Immature natural killer cell (primary cell): Measurements from ENCODE around the gene TH. TPM values are rescaled to one million over a fixed set of nuclear protein-coding genes. Genes with fewer than 3 reads are reported as not detected.

Source experiments
- DNase-seq, 3 donors: peaks; one replicate each; pipeline ENCODE4 v3.0.0; 2022; ENCODE audit warnings: mixed read lengths in 1 of 3
- H3K27ac Mint-ChIP-seq, 6 donors: one replicate each; pipeline ENCODE4 v1.8.0; 2020; ENCODE audit warnings: mixed read lengths in 6 of 6, mild to moderate bottlenecking in 5 of 6, inconsistent platforms in 4 of 6, moderate library complexity in 3 of 6
- H3K27me3 Mint-ChIP-seq, 3 donors: one replicate each; pipeline ENCODE4 v1.8.0; 2020 to 2021; ENCODE audit warnings: low read depth in 3 of 3, mild to moderate bottlenecking in 3 of 3, mixed read lengths in 3 of 3, moderate library complexity in 3 of 3, inconsistent platforms in 1 of 3
- H3K36me3 Mint-ChIP-seq, 3 donors: one replicate each; pipeline ENCODE4 v1.8.0; 2020; ENCODE audit warnings: mixed read lengths in 3 of 3, inconsistent platforms in 2 of 3, mild to moderate bottlenecking in 2 of 3
- H3K4me1 Mint-ChIP-seq, 2 donors: one replicate each; pipeline ENCODE4 v1.8.0; 2020; ENCODE audit warnings: inconsistent platforms in 2 of 2, mild to moderate bottlenecking in 2 of 2, mixed read lengths in 2 of 2, moderate library complexity in 1 of 2
- H3K4me3 Mint-ChIP-seq, 5 donors: one replicate each; pipeline ENCODE4 v1.8.0; 2020; ENCODE audit warnings: mild to moderate bottlenecking in 5 of 5, mixed read lengths in 5 of 5, inconsistent platforms in 3 of 5, moderate library complexity in 3 of 5
- H3K9me3 Mint-ChIP-seq, 6 donors: one replicate each; pipeline ENCODE4 v1.8.0; 2020; ENCODE audit warnings: mild to moderate bottlenecking in 6 of 6, mixed read lengths in 6 of 6, inconsistent platforms in 4 of 6, moderate library complexity in 3 of 6
- polyA plus RNA-seq, 3 donors: library from polyadenylated mRNA; unstranded; fragments of 300-500 nt; fragmentation: Illumina TruSeq; gene quantifications; one replicate each; pipeline ENCODE4 v1.2.3, GENCODE V29; 2021

TH gene
- polyA plus RNA-seq, 3 donors from 2014 or later = not detected

- H3K36me3 Mint-ChIP-seq = peaks cover 0 to 4% (median 0%) of the 10 kb centered on the region in 3 donors
- H3K4me1 Mint-ChIP-seq = peaks cover 30 to 36% of the 10 kb centered on the region in 2 donors
- H3K4me3 Mint-ChIP-seq = peak overlapping the region; percentile 75 to 84 (median 80)
- H3K27ac Mint-ChIP-seq = peak overlapping the region; percentile 86 to 96 (median 90)
- no peaks in the 10 kb centered on the region for H3K9me3 Mint-ChIP-seq
- peak; percentile 54 to 66 (median 64) for DNase-seq
- peaks cover 0 to 2% (median 1%) of the 10 kb centered on the region in 3 donors for H3K27me3 Mint-ChIP-seq
Measured at GRCh38 chr11:2213384-2213842, 41.8 kb upstream of the TH start.

GRCh38 chr11:2212411-2213251 lies 41.0 kb upstream of the TH start:
- H3K27ac Mint-ChIP-seq = peak overlapping the region; percentile 34 to 90 (median 86)
- peaks cover 0 to 4% (median 0%) of the 10 kb centered on the region in 3 donors for H3K36me3 Mint-ChIP-seq
- H3K4me3 Mint-ChIP-seq = peak overlapping the region; percentile 75 to 84 (median 79)
- H3K27me3 Mint-ChIP-seq = peaks cover 0 to 2% (median 1%) of the 10 kb centered on the region in 3 donors
- DNase-seq = no peak
- H3K9me3 Mint-ChIP-seq = no peaks in the 10 kb centered on the region
- H3K4me1 Mint-ChIP-seq = peaks cover 29 to 30% of the 10 kb centered on the region in 2 donors

DNA sequence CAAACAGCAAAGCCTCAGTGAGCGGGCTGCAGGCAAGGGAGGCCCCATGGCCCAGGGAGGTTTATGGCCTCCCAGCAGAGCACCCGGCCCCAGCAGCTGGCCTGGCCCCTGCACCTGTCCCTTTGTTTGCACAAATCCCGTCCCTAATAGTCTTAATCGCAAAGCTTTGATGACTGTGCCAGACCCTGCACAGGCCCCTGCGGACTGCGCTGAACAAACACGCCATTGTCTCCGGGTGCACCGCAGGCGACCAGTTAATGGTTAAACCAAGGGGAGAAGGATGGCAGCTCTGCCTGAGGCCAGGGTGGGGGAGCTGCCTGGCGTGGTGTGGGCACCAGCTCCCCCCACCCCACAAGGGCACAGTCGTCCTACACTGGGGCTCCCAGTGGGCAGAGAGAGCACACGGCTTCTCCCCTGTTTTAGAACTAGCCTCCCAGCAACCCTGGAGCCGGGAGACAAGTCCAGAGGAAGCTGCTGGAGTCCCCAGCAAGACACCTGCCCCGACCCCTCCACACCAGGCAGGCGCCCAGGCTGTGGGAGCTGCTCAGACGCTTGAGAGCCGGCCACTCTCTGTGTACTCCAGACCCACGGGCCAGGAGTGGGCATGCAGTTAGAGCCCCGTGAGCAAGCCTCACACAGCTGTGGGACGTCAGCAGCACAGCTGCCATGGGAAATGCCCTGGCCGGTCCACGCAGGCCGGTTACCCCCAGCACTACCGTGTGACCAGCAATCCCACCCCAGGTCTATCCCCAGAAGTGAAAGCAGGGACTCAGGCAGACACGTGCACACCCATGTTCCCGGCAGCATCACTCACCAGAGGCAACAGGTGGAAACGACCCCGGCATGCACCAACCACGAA lies 39.7 kb upstream of the TH start:
- peak overlapping the region in 3 of 6 donors; percentile 12 to 80 (median 69) for H3K27ac Mint-ChIP-seq
- H3K9me3 Mint-ChIP-seq = peaks cover 0 to 2% (median 0%) of the 10 kb centered on the region in 6 donors

DNA sequence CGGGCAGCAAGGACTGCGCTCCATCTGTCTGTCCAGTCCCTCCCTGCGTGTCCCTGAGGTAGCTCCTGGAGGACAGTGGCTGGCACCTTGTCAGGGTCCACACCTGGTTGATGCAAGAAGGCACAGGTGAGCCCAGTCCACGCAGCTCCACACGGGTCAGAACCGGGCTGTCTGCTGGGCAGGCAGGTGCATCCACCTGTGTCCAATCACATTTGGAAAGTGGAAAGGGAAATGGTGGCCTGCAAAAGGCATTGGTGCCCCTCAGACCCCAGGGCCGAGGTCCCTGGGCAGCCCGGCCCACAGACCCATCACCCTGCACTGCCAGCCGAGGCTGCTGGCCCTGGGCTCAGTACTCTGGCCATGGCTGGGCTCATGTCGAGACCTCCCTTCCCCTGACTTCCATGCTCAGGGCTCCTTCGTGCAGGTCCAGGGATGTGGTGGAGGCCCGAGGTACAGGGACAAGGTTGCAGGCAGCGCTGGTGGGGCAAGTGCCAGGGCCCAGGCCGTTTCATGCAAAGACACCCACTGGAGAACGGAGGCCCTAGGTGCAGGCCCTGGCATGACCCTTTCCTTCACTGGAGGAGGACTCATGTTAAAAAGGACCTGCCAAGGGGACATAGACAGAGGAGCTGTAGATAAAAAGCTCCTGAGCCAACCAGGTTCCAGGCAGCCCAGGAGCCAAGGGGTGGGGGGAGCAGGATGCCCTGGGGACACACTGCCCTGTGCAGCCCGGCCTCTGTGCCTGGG lies 38.9 kb upstream of the TH start:
- DNase-seq = no peak
- peaks cover 0 to 4% (median 0%) of the 10 kb centered on the region in 3 donors for H3K36me3 Mint-ChIP-seq
- H3K4me1 Mint-ChIP-seq = peaks cover 24 to 30% of the 10 kb centered on the region in 2 donors
- H3K27me3 Mint-ChIP-seq = peaks cover 0 to 2% (median 0%) of the 10 kb centered on the region in 3 donors
- no peak overlapping the region for H3K4me3 Mint-ChIP-seq
- peaks cover 0 to 3% (median 0%) of the 10 kb centered on the region in 6 donors for H3K9me3 Mint-ChIP-seq
- peak overlapping the region in 1 of 6 donors; percentile 45 for H3K27ac Mint-ChIP-seq

More for the DNA sequence above, 39.7 kb upstream of the TH start:
- Mint-ChIP-seq H3K4me1 (peaks cover 27 to 30% of the 10 kb centered on the region in 2 donors), H3K27me3 (peaks cover 0 to 2% (median 0%) of the 10 kb centered on the region in 3 donors), H3K4me3 (peak overlapping the region in 4 of 5 donors; percentile 12 to 56 (median 30)), H3K36me3 (peaks cover 0 to 4% (median 0%) of the 10 kb centered on the region in 3 donors)
- no peak for DNase-seq

DNA sequence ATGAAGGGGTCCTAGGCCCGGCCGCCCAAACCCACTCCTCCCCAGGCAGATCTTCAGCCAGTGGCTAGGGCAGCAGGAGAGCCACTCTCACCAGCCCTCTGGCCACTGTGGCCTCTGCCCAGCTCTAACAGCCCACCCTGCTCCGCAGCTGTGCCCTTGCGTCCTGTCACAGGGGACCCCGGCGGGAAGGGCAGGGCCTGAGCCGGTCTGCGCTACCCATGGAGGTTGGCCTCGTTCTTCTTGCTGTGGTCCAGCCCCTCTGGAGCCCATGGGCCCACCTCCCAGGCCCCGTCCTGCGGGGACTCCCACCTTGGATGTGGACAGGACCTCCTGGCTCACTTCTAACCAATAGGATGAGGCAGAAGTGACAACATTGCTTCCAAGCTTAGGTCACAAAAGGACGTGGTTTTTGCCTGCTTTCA lies 38.3 kb upstream of the TH start:
- H3K4me1 Mint-ChIP-seq = peaks cover 21 to 28% of the 10 kb centered on the region in 2 donors
- DNase-seq = no peak
- peaks cover 0 to 2% (median 0%) of the 10 kb centered on the region in 3 donors for H3K27me3 Mint-ChIP-seq
- peaks cover 0 to 4% (median 0%) of the 10 kb centered on the region in 3 donors for H3K36me3 Mint-ChIP-seq
- peak overlapping the region in 1 of 6 donors; percentile 45 for H3K27ac Mint-ChIP-seq
- no peak overlapping the region for H3K4me3 Mint-ChIP-seq
- H3K9me3 Mint-ChIP-seq = peaks cover 0 to 3% (median 0%) of the 10 kb centered on the region in 6 donors

GRCh38 chr11:2209370-2209801 lies 37.8 kb upstream of the TH start:
- H3K9me3 Mint-ChIP-seq = peaks cover 0 to 3% (median 0%) of the 10 kb centered on the region in 6 donors
- H3K27me3 Mint-ChIP-seq = peaks cover 0 to 2% (median 0%) of the 10 kb centered on the region in 3 donors
- no peak overlapping the region for H3K27ac Mint-ChIP-seq
- H3K4me1 Mint-ChIP-seq = peaks cover 19 to 22% of the 10 kb centered on the region in 2 donors
- H3K4me3 Mint-ChIP-seq = no peak overlapping the region
- DNase-seq = no peak
- H3K36me3 Mint-ChIP-seq = peaks cover 0 to 4% (median 0%) of the 10 kb centered on the region in 3 donors

- Mint-ChIP-seq H3K9me3 (peaks cover 0 to 3% (median 0%) of the 10 kb centered on the region in 6 donors), H3K27ac (no peak overlapping the region), H3K27me3 (peaks cover 0 to 2% (median 0%) of the 10 kb centered on the region in 3 donors), H3K36me3 (peaks cover 0 to 4% (median 0%) of the 10 kb centered on the region in 3 donors), H3K4me1 (peaks cover 13 to 17% of the 10 kb centered on the region in 2 donors), H3K4me3 (no peak overlapping the region)
- DNase-seq = no peak
Measured at GRCh38 chr11:2208691-2209369, 37.2 kb upstream of the TH start.

DNA sequence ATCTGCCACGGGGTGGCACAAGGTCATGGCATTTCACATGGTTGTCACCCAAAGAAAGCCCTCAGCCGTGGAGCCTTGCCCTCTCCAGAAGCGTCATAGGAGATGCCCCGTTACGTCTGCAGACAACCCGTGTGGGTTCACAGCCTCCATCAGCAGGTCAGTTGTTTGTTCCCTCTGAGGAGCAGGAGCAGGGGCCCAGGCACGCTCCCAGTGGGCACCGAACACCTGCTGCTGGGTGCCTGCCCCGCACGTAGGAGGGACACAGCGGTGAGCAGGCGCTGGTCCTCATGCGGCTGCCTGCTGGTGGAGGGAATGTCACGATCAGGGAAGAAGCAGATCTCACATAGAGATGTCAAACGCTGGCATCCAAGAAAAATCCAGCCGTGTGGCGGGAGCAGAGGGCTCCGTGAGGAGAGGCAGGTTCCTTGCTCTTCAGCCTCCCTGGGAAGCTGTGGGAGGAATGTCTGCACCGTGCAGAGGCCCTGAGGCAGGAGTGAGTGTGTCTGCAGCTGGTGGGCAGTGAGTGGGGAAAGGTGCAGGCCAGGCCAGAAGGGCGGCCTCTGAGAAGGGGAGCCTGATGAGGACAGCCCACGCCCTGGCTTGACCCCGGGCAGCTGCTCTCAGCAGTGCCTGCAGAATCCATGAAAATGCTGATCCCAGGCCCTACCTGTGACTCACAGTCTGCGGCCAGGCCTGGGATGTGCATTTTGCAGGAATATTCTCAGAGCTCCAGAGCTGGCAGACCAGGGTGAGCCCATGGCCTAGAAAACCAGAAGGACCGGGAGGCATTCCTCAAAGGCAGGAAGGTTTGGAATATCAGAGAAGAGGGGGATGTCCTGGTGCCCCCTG lies 36.4 kb upstream of the TH start:
- Mint-ChIP-seq H3K4me3 (no peak overlapping the region), H3K27me3 (peaks cover 0 to 2% (median 0%) of the 10 kb centered on the region in 3 donors), H3K4me1 (peaks cover 6 to 8% of the 10 kb centered on the region in 2 donors), H3K27ac (no peak overlapping the region), H3K36me3 (peaks cover 0 to 4% (median 0%) of the 10 kb centered on the region in 3 donors), H3K9me3 (peaks cover 0 to 3% (median 0%) of the 10 kb centered on the region in 6 donors)
- DNase-seq = no peak

GRCh38 chr11:2207212-2207611 lies 35.6 kb upstream of the TH start:
- H3K4me3 Mint-ChIP-seq = no peak overlapping the region

DNA sequence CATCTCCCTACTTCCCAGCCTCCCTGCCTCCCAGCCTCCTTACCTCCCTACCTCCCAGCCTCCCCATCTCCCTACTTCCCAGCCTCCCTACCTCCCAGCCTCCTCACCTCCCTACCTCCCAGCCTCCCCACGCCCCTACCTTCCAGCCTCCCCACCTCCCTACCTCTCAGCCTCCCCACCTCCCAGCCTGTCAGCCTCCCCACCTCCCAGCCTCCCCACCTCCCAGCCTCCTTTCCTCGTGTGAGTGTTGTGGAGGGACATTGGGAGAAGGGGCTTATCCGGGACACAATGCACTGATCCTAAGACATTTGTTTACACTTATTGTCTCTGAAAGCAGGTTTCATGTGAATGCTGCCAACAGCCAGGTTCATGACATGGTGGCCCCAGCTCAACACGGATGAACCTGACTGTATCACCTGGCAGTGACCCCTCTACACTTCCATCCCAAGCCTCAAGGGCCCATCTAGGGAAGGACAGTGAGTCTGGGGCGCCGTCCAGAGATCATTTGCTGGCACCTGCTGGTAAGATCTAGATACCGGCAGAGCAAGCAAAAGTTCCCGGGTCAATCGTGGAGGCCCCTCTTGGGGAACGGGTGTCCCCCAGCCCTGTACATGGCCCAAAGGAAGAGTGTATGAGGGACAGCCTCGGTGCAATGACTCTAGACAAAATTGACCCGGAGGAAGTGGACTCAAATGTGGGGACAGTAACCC lies 34.5 kb upstream of the TH start:
- H3K27me3 Mint-ChIP-seq = peaks cover 0 to 2% (median 0%) of the 10 kb centered on the region in 3 donors
- no peak for DNase-seq
- peak overlapping the region in 1 of 6 donors; percentile 4 for H3K27ac Mint-ChIP-seq
- H3K36me3 Mint-ChIP-seq = peaks cover 0 to 4% (median 0%) of the 10 kb centered on the region in 3 donors
- H3K4me1 Mint-ChIP-seq = no peaks in the 10 kb centered on the region
- H3K9me3 Mint-ChIP-seq = peaks cover 0 to 3% (median 0%) of the 10 kb centered on the region in 6 donors
- no peak overlapping the region for H3K4me3 Mint-ChIP-seq

More at GRCh38 chr11:2207212-2207611, 35.6 kb upstream of the TH start:
- DNase-seq = no peak
- H3K27ac Mint-ChIP-seq = no peak overlapping the region
- peaks cover under 1 to 1% of the 10 kb centered on the region in 2 donors for H3K4me1 Mint-ChIP-seq
- peaks cover 0 to 3% (median 0%) of the 10 kb centered on the region in 6 donors for H3K9me3 Mint-ChIP-seq
- H3K36me3 Mint-ChIP-seq = peaks cover 0 to 4% (median 0%) of the 10 kb centered on the region in 3 donors
- H3K27me3 Mint-ChIP-seq = peaks cover 0 to 2% (median 0%) of the 10 kb centered on the region in 3 donors

- no peak for DNase-seq
- H3K36me3 Mint-ChIP-seq = peaks cover 0 to 7% (median 0%) of the 10 kb centered on the region in 3 donors
- peaks cover 0 to 3% (median 0%) of the 10 kb centered on the region in 6 donors for H3K9me3 Mint-ChIP-seq
- H3K27ac Mint-ChIP-seq = no peak overlapping the region
- no peaks in the 10 kb centered on the region for H3K4me1 Mint-ChIP-seq
- no peaks in the 10 kb centered on the region for H3K27me3 Mint-ChIP-seq
- no peak overlapping the region for H3K4me3 Mint-ChIP-seq
Measured at GRCh38 chr11:2205214-2205720, 33.7 kb upstream of the TH start.
